Measurements from ENCODE around the gene DLD.
"Not testable (repeated sequence)": the region's sequence is repeated elsewhere in the genome, so short reads cannot be mapped to it uniquely, and the experiment has no call there.

The DLD gene

DNA sequence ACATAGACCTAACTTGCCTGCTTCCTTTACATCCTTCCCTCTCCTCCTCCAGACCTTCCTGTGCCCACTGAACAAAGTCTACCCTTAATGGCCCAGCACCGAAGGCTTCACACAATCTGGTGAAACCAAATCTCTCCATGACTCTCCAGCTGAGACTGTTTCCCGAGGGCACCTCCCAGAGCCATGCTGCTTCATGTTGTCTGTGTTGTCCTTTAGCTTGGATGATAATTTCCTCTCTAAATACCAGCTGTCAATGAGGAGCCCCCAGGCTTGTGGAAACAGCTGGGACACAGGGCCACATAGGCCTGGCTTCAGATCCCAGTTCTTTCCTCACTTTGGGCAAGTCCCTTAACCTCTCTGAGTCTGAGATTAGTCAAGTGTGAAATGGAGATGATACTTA, 54.3 kb downstream of the DLD start:
- no peak for DNase-seq (ENCODE audit: low spot score)

DNA sequence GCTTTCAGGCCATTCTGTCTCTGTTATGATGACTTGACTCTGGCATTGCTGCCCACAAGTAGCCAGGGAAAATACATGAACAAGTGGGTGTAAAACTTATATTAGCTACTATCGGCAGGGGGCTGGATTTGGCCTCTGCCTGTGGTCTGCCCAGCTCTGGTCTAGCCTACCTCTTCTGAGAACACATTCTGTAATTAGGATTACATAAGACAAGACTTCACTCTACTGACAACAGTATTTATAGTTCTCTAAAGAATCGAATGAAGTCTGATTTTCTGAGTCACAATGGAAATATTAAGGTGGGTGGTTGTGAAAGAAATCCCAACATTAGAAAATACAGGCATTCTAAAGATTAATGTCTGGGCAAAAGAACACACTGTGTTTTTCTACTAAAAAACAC, 55.5 kb downstream of the DLD start:
- DNase-seq (ENCODE audit: low spot score): no peak

DNA sequence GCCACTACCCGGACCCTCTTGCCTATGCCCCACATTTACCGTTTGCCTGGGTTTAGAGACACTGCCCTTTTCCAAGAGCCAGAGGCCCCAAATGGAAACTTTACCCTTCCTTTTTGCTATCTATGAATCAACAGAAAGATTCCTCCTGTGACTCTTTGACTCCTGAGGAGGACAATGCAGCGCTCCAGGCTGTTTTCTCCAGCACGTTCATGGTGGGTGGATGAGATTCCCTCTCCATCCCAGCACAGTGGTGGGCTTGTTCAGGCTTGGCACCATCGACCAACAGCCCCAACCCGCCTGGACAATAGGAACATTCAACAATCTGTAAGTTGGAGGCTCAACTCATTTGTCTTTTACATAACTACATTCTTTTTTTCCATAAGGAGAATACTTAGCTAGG, 55.9 kb downstream of the DLD start:
- no peak for DNase-seq (ENCODE audit: low spot score)

DNA sequence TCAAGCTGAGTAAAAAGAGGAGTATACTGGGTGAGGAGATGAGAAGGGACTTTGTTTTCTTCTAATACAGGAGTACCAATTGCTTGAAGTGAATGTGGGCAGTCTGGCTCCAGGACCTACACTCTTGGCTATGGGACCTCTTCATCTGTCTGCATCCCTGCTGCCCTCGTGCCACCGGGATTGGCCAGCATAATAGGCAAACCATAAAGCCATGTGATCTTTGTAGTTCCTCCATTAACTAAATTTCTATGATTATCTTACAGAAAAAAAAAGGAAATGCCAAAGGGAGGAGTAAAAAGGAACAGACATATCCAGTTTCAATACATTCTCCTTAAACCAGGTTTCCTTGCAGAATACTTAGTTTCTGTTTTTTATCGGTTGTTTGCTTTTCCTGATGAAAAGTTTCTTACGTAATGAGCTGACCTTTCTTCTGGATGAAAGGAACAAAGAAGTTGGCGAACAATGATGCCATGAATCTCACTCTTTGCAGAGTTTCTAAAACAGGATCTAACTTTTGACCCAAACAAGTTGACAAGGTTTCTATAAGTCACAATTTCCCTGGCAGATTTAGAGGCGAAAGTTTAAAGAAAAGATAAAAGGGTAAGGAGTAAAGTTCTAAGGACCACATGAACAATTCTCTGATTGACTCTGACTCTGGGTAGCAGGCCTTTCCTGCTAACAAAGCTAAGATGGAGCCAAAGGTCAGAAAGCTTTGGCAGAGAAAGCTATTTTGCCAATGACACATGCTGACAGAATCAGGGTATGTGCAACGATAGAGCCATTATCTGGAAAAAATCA, 57.9 kb downstream of the DLD start:
- DNase-seq (ENCODE audit: low spot score): no peak

DNA sequence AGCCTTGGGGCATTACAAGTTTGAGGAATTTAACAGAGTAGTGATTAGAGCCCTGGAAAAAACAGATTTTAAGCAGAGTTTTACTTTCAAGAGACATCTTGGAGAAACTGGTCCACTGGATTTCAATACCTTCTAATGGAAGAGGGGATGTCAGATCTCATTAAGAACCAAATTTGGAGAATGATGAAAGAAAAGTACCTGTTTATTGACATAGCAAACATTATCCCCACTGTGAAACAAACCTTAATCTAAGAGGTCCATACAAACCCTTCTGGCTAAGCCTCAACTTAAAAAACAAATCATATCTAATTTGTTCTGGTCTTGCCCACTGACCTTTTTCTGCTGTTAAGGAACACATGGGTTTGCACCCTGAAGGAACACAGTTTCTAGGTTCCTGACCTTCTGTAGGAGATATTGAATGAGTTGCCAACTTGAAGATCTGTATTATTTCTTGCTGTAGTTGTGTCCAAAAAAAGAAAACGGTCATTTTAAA, 58.5 kb downstream of the DLD start:
- DNase-seq (ENCODE audit: low spot score): no peak

- DNase-seq (ENCODE audit: low spot score): no peak
Measured at GRCh38 chr7:107951172-107951787, 60.3 kb downstream of the DLD start.

- DNase-seq (ENCODE audit: low spot score): no peak
Measured at GRCh38 chr7:107951896-107952295, 60.9 kb downstream of the DLD start.

GRCh38 chr7:107953265-107953923, 62.4 kb downstream of the DLD start:
- DNase-seq (ENCODE audit: low spot score): no peak

DNA sequence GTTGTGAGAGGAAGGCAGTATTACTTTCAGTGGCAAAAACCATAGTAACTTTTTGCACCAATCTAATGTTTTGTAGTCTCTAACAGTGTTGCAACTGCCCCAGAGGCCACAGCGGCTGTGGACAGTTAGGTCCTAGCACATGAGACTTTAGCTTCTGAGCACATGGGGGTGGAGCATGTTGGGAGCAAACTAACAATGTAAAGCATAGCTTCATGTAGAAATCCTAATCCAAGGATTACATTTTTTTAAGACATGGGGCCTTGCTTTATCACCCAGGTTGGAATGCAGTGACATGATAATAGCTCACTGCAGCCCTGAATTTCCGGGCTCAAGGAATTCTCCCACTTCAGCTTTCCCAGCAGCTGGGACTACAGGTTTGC, 62.9 kb downstream of the DLD start:
- DNase-seq (ENCODE audit: low spot score): no peak

DNA sequence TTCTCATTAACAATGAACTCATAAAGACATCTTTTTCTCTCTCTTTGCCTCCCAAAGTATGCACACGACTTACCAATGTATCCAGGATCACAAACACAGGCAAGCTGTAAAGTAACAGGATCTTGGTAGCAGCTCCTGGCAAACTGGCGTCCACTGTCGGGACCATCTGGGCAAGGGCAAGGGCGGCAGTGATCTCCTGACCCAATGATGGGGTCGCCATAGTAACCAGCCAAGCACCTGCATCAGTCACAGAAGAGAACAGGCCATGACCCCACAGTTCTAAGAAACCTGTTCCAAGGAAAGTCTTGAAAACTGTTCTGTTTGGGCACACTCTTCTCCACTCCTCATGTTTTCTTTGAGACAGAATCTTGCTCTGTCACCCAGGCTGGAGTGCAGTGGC, 64.4 kb downstream of the DLD start:
- DNase-seq (ENCODE audit: low spot score): no peak

DNA sequence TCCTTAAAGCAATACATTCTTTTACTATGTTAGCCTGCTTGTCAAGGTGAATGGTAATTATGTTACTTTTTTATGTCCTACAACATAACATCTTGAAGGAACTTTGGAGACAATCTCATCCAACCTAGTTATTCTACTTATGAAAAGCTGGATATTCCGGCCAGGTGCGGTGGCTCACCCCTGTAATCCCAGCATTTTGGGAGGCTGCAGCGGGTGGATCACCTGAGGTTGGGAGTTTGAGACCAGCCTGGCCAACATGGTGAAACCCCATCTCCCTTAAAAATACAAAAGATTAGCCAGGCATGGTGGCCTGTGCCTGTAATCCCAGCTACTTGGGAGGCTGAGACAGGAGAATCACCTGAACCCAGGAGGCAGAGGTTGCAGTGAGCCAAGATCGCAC, 66.0 kb downstream of the DLD start:
- not testable (repeated sequence) for DNase-seq (ENCODE audit: low spot score)

- no peak for DNase-seq (ENCODE audit: low spot score)
Measured at GRCh38 chr7:107957436-107957835, 66.5 kb downstream of the DLD start.

GRCh38 chr7:107958764-107959526, 68.0 kb downstream of the DLD start:
- no peak for DNase-seq (ENCODE audit: low spot score)

- DNase-seq (ENCODE audit: low spot score): peak; percentile 33
Measured at GRCh38 chr7:107959527-107959898, 68.5 kb downstream of the DLD start.

GRCh38 chr7:107960272-107960671, 69.3 kb downstream of the DLD start:
- DNase-seq (ENCODE audit: low spot score): no peak

- no peak for DNase-seq (ENCODE audit: low spot score)
Measured at GRCh38 chr7:107961405-107961804, 70.4 kb downstream of the DLD start.

DNA sequence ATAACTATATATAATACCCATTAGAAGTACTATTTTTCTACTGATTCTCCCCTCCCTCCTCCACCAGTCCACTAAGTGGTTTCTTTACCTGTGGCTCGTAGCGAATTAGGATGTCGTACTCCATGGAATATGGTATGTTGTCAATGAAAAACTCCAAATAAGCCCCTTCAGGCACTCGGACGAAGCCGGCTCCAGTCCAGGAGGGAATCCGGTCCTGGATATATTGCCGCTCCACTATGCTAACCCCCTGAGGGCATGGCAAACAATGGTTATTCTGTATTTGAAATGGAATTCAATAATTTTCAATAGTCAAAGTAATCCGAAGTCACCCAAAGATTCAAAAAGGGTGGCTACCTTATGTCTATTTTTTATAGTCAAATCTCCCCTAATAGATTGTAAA, 71.8 kb downstream of the DLD start:
- DNase-seq (ENCODE audit: low spot score): no peak

GRCh38 chr7:107964510-107964909, 73.5 kb downstream of the DLD start:
- no peak for DNase-seq (ENCODE audit: low spot score)

GRCh38 chr7:107966711-107967110, 75.7 kb downstream of the DLD start:
- peak; percentile 45 for DNase-seq (ENCODE audit: low spot score)

- DNase-seq (ENCODE audit: low spot score): no peak
Measured at GRCh38 chr7:107967420-107967819, 76.4 kb downstream of the DLD start.

DNA sequence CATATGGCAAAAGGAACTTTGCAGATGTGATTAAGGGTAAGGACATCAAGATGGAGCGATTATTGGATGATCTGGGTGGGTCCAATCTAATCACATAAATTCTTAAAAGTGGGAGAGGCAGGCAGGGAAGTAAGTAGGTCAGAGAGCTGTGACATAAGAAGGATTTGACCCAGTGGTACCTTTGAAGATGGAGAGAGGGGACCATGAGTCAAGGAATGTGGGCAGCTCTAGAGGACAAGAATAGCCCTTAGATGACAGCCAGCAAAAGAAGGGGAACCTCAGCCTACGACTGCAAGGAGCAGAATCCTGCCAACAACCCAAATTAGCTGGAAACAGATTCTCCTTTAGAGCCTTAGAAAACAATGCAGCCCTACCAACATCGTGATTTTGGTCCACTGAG, 77.5 kb downstream of the DLD start:
- no peak for DNase-seq (ENCODE audit: low spot score)

DNA sequence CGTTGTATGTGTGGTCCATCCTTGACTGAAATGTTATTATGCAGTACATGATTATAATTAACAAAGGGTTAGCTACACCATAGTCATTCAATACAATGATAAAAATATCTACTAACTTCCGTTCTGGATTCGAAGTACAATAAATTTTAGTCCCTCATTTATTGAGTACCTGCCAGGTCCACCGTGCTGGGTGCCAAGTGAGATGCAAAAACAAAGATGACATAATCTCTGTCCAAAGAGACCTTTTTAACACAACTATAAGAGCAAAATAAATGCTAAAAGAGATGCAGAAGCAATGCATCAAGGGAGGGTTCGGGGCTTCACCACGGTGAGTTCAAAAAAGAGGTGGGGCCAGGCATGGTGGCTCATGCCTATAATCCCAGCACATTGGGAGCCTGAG, 78.9 kb downstream of the DLD start:
- no peak for DNase-seq (ENCODE audit: low spot score)

All from iPS-NIHi11 (cell line).